Nucleus accumbens (tissue), 56 donors: Measurements from ENCODE around the gene DLG1.
"Not testable (repeated sequence)": the region's sequence is repeated elsewhere in the genome, so short reads cannot be mapped to it uniquely, and the experiment has no call there.

Experiments used
- DNase-seq, 56 donors: peaks; one replicate each; lab custom pipeline; 2025; lab: John Stamatoyannopoulos, UW

Gene DLG1

DNA sequence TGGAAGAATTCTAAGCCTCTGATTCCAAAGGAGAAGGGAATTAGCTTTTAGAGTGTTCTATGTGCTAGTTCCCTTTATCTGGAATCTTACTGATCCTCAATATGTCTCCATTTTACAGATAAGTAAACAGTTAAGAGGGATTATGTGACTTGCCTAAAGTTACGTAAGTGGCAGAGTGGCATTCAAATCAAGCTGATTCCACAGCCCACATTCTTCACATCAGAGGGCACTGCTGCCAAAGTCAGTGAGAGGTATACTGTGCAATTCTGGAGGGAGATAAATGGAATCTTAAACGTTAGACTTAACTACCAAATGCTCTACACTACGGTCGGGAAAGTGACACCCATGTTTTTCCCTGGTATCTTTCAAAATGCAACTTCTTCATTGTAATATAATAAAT, 257.8 kb downstream of the DLG1 start:
- no peak for DNase-seq

DNA sequence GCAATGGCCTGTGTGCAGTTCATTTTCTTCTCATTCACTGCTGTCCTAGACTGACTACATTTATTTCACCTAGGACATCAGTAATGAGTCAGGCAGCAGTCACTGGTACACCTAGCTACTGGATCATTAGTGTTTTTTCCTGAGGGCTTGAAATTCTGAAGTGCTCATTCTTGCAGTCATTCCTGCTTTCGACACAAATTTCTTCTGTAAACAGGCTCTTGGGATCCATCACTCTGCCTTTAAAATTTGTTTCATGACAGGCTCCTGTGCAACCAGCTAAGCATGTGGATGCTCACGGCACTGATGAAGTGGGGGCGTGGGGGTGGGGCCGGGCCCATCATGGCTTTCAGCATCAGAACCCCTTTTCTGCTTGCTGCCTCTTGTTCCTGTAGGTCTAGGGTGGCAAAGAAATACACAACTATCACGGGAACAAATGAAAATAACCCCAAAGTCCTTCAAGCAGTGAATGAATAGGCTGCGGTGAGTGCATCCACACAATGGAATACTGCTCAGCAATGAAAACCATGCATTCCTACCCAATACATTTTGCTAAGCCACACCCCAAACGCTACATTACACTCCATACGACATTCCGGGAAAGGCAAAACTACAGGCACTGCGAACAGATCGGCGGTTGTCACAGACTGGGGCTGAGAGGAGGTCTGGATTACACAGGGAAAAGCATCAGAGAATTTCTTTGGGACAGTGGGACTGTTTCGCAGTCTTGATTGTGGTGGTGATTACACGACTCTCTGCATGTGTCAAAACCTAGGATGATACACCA, 259.5 kb downstream of the DLG1 start:
- DNase-seq: no peak

DNA sequence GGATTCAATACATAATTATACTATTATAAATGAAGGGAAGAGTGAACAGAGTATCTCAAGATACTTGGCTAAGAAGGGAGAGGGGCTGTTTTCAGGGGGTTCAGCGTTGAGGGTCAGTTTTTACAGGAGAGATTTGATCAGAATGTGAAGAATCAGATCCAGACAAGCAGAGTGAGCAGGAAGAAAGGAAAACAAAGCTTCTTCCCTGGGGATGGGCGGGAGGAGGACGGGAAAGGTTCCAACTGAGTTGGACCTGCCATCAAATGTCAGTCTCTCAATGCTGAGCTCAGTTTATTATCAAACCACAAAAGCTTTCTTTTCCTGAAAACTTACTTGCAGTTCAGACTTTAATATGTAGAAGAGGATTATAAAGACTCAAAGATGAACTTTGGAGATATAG, 262.8 kb downstream of the DLG1 start:
- no peak for DNase-seq

- DNase-seq: not testable (repeated sequence)
These were observed 263.6 kb downstream of the DLG1 start for GRCh38 chr3:197034778-197035177.

- not testable (repeated sequence) for DNase-seq
These were observed 264.6 kb downstream of the DLG1 start for GRCh38 chr3:197033764-197034163.

- no peak for DNase-seq
These were observed 266.8 kb downstream of the DLG1 start for GRCh38 chr3:197031315-197032285.

DNA sequence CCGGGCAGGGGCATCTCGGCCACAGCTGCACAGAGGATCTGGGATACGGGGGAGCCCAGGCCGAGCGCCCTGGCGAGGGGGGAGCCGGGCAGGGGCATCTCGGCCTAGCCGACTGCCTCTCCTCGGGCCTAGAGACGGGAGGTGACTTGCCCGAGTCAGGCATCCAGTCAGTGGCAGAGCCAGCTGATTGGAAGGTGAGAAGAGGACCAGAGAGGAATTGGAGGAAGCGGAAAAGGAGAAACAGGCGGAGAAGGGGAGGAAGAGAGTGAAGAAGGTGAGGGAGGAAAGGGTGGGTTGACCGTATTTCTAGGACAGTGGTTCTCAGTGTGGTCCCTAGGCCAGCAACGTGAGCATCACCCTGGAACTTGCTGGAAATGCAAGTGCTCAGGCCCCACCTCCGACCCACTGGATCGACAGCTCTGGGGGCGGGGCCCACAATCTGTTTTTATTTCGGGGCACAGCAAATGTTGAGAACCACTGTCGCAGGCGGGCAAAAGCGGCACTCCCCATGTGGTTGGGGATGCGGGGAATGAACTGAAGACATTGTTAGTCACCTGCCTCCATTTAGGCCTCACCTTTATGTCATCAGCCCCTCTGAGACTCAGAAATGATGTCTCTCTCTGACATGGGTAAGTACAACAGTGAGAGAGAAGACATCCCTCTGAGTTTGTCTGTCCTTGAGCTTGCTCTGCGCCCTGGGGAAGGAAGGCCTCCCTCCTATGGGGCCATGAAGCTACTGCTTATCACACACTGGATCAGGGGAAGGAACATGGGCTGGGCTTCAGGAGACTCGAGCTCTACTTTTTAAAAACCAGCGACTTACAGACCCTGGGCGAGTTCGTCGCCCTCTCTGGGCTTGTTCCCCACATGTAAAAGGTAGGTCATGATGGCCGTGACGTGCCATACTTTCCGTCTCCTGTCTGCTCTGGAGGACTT, 267.8 kb downstream of the DLG1 start:
- no peak for DNase-seq

DNA sequence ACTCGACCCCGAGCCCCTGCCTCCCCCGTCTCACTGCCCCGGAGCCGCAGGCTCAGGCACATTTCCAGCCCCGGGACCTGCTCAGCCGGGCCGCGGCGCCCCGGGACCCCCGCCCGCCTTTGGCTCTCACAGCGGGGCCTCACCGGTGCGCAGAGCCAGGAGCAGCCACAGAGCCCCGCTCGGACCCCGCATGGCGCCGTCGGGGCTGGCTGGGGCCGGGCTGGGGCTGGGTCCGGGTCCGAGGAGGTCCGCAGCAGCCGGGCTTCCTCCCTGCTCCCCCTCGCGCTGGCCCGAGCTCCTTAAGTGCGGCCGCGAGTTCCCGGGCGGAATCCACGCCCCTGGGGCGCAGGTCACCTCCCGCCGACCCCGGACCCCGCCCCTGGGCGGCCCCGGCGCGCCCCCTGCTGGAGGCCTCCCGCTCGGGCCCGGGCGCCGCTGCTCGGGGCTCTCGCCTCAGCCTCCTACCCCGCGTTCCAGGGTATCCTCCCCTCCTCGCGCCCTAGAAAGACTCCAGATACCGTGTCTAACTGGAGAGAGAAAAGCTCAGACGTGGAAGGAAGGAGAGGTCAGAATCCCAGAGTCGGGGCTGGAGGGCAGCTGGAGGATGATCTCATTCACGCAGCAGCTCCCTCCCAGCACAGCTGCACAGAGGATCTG, 268.8 kb downstream of the DLG1 start, which contains the start of gene MELTF:
TSS of gene MELTF (minus strand) at position 307 of the 657 bp plus-strand sequence. CDS start at position 192, 115 bp downstream.
- DNase-seq: peak in 18 of 56 donors; percentile 13 to 73 (median 28)

DNA sequence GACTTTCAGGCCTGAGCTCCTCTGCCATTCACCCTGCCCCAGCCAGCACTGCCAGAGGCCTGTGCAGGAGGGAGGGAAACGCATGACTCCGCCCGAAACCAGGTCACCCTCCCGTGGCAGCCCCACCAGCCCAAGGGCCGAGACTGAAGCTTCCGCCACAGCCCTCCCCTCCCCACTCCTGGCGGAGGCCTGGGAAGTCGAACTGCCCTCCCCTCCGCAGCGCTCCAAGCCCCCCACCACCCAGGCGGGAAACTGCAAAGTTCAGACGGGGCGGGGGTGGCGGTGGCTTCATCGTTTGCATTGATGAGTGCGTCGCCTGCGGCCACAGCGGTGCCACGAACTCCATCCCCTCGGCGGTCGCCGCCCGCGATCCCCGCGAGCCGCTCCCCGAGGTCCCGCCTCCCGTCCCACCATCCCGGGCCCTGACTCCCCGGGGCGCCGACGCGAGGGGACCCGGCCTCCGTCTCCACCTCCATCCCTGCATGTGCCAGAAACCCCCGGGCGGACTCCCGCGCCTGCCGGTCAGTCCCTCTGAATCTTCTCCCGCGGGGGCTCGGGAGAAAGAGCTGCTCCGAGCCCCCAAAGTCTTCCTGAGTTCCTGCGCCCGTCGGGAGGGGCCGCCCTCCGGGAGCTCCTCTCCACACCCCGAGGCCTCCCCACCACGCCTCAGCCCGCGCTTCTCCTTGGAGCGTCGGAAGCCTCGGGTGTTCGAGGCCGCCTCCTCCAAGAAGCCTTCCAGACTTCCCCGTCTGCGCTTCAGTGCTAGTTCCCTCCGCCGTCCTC, 269.5 kb downstream of the DLG1 start:
- no peak for DNase-seq

GRCh38 chr3:197027896-197028727, 270.3 kb downstream of the DLG1 start:
- peak in 1 of 56 donors; percentile 14 for DNase-seq

GRCh38 chr3:197027151-197027895, 271.1 kb downstream of the DLG1 start:
- DNase-seq: peak in 1 of 56 donors; percentile 36

- DNase-seq: no peak
These were observed 271.9 kb downstream of the DLG1 start for GRCh38 chr3:197026481-197026866.

DNA sequence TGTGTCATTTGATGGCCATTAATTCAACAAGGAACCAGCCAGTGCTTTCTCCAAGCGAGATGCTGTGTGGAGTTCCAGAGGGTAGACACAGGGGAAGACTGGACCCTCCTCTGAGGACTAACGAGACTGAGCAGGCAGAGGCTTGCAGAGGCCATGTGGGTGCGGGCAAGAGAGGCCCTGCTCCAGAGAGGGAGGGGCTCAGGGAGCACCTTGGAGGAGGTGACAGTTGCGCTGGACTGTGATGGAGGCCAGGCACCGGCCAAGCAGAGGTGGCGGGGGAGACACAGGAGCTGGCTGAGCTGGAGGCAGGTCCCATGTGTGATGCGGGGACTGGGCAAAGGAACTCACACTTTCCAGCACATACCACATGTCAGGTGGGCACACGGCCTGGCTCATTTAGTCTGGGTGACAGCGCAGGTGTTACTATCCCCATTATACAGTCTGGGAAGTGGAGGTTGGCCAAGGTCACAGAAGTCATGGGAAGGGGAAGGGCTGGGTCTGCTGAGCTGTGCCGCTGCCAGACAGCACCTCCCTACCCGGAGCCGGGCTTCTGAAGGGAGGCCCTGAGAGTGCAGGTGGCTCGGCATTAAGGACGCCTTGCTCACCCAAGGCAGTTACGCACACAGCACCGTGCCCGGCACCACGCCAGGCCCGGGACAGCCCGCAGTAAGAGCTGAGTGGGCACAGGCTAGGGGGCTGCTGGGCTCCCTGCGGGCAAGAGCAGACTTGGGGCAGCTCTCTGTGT, 272.5 kb downstream of the DLG1 start:
- no peak for DNase-seq

DNA sequence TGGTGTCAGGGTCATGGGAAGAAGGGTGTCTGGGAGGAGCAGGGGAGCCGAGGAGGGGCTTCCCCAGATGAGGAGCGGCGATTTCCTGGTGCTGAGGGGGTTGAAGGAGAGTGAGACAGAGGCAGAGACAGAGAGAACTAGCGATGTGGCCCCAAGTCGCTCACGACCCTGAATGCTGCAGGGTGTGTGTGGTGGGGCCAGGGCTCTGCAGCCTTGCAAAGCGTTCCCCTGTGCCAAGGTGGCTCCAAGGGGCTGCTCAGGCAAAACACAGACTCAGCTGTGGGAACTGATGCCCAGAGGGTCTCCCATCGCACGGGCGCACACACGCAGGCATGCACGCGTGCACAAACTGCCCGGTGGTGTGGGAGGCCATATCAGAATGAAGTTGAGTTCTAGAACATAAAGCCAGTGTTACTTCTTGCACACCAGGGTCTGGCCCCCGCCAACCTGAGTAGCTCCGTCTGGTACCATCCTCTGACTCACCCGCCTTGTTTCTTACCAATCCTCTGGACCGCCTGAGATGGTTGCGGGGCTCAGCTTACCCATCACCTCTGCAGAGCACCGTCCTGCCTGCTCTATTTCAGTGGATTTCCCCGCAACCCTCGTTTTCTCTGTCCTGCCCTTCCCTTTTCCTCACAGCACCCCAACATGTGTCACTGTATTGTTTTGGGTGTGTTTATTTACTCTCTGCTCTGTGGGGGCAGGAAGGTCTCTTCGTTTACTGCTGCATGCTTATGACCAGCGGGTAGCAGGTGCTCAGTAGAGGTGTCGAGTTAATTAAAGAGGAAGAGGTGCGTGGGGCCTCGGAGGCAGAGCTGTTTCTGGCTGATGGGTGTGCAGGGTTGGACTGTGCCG, 273.3 kb downstream of the DLG1 start:
- no peak for DNase-seq

DNA sequence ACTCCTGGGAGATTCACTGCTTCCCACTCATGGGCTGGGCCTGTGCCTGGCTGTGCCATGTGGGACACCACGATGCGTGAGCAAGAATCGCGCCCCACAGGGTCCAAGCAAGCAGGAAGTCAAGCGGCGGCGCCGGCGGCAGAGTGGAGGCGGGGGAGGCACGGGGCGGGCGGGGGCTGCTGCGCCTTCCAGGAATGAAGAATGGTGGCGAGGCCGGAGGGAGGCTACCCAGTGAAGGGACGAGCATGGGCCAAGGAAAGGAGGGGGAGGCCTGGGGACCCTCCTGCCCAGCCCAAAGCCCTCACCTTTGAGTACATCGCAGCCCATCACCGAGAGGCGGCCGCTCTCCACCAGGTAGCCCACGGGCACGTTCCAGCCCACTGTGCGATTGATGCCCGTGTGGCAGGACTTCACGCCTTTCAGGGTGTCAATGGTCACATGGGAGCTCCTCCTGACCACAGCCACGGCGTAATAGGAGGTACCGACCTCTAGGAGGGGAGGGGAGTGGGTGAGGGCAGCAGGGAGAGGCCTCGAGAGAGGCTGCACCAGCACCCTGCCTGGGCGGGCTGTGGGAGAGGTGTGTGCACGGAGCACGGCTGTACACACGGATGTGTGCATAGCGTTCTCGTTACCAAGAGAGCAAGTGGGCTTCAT, 274.3 kb downstream of the DLG1 start:
- no peak for DNase-seq
